Activated T-helper 1 cell treated with anti-CD3 and anti-CD28 coated beads, Interleukin-2, amount 50 U/mL, for 16 hours (primary cell): ENCODE results near the gene SMOC1.
"Not testable (repeated sequence)": the region's sequence is repeated elsewhere in the genome, so short reads cannot be mapped to it uniquely, and the experiment has no call there.

Source experiments
- DNase-seq, 2 donors: peaks; one replicate each; pipeline ENCODE4 v3.0.0-alpha.2; 2020; ENCODE audit warnings: low read depth in 1 of 2, low spot score in 1 of 2

The SMOC1 gene

GRCh38 chr14:69900603-69901002 is 21.4 kb downstream of the SMOC1 start:
- DNase-seq = no peak

DNA sequence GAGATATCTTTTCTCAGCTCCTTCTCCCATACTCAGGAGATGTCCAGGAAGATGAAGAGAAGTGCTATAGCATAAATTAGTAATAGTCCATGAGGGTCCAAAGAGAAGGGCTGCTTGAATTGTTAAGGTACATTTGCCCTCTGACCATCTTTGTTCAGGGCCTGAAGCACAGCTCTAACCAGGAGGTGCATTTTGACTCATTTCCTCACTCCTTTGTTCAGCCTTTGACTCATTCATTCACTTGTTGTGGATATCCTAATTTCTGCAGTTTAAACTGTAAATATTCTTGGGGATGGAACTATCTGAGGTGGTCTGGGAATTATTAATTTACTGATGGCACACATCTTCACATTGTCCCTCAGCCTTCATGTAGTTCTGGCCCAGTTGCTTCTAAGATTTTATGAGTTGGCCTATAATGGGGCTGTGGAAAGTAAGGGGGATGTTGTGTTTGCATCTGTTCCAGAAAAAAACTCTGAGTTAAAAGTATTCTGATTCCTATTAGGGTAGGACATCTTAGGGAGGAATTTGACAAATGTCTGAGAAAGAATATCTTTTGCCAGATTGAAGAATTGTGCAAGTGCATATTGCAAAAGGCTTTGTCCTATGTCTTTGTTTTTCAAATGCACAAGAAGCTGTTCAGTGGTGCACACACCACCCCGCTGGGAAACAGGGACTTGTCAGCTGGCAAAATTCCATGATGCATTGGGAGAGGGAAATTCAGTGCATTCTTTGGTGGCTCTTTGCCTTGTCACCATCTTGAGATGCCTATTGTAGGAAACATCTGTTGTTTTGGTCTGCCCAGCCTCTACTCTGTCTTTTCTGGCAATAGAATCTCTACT is 22.1 kb downstream of the SMOC1 start:
- DNase-seq = no peak

GRCh38 chr14:69903046-69903445 is 23.8 kb downstream of the SMOC1 start:
- DNase-seq = not testable (repeated sequence)

DNA sequence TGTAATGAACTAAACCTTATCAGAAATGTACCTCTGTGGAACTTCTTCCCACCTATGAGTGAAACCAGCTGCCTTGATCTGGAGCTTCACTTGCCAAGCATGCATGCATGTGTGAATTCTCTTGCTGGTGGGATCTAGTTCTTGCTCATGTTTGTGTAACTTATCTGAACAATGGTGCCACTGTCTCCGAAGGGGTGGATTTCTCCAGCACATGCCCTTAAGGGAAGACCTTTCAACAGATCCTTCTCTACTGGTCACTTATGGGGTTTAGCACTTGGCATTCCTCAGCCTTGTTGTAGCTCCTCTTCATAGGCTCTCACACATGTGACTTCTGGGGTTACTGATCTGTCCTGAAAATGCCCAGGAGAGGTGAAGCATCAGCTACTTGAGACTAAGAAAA is 25.0 kb downstream of the SMOC1 start:
- no peak for DNase-seq

DNA sequence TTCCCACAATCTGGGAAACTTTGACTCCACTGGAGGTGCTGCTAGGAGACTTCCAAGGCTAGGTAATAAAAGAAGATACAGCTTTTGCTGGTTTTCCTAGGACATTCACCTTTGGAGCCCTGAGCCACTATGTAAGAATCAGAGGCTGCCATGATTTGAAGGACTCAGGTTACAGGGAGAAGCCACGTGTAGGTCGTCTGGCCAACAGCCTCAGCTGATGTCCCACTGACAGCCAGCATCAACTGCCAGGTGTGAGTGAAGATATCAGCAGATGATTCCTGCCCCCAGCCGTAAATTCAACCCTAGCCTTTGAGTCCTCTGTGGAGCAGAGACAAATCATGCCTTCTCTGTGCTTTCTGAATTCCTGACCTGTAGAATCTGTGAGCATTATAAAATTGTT is 27.0 kb downstream of the SMOC1 start:
- DNase-seq = no peak

- DNase-seq = no peak
These were observed 30.8 kb downstream of the SMOC1 start for GRCh38 chr14:69909826-69910550.

DNA sequence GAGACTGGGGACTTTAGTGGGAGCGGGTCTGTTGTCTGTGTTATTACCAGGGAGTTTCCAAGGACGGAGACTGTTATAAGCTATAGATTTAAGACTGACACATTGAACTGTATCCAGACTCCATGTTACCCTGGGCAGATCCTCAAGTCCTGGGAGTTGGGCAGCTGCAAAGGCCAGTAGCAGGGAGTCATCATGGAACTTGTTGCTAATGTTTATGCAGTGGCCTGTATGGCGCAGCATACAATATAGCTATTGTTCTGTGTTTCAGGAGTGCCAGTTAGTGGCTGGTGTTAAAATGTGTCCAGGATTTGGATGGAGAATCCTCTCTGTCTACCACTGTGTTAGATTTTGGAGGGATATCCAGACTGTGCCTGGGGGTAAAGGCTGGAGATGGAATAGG is 31.7 kb downstream of the SMOC1 start:
- no peak for DNase-seq

DNA sequence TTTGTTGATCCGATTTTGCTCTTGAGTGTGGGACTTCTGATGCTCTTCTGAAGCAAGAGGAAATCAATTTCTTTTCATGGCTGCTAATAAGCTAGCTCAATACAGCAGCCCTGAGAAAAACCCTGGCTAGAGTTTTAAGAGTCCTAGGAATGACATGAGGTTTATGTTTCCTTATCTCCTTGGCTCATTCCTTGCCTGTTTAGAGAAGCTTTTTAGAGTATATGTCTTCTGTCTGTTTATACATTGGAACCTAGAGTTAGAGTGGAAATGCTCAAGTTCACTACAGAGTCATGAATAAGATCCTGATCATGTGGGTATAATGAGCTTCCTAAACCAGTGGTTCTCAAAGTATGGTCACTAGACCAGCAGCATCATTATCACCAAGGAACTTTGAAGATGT is 34.5 kb downstream of the SMOC1 start:
- DNase-seq = no peak

DNA sequence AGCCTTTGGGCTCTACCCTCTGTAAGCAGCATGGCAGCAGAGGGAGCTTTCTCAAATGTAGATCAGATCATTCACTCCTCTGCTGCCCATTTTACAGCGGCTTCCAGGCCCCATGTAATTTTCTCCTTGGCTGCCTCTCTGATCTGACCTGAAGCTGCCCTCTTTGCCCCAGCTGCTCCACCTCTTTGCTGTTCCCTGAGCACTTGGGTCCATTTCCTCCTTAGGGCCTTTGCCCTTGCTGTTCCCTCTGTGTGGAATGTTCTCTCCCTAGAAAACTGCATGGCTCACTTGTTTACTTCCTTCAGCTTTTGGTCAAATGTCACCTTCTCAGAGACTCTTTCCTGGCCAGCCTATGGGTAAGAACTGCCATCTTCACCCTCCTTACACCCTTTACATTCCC is 37.2 kb downstream of the SMOC1 start:
- no peak for DNase-seq

GRCh38 chr14:69917287-69917686 is 38.1 kb downstream of the SMOC1 start:
- DNase-seq = no peak

- DNase-seq = no peak
These were observed 40.6 kb downstream of the SMOC1 start for GRCh38 chr14:69919815-69920214.

GRCh38 chr14:69921052-69921451 is 41.8 kb downstream of the SMOC1 start:
- DNase-seq = no peak

- no peak for DNase-seq
These were observed 43.0 kb downstream of the SMOC1 start for GRCh38 chr14:69922198-69922597.

DNA sequence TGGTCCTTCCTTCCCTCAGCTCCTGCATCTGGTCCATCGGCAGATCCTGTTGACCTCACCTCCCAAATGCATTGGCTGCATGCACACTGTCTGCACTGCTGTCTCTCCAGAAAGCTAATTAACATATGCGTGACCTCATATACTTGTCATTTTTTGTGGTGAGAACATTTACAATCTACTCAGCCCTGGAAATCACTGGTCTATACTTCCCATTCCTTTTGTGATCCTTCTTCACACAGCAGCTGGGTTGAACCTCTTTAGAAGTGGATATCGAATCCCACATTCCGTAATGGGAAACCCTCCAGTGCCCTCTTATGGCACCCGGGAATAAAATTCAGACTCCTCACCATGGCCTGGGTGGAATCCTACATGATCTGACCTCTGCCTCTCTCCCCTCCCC is 45.0 kb downstream of the SMOC1 start:
- DNase-seq = no peak

DNA sequence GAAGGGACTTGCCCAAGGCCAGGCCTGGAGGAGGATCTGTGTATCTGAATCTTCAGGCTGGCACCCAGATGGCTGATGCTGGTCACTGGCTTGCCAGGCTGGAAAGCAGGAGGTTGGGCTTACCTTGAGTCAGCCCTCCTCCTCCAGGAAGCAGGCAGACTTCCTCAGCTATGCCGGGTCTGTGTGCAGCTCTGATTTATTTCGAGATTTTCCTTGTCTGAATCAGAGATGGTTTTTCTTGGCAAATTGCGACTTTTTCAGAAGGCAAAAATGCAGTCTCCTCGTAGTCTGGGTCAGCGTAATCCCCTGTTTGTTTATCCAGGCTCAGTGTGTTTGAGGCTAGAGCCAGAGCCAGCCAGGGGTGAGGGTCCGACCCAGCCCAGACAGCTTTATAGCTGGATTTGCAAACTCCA is 48.9 kb downstream of the SMOC1 start:
- no peak for DNase-seq

DNA sequence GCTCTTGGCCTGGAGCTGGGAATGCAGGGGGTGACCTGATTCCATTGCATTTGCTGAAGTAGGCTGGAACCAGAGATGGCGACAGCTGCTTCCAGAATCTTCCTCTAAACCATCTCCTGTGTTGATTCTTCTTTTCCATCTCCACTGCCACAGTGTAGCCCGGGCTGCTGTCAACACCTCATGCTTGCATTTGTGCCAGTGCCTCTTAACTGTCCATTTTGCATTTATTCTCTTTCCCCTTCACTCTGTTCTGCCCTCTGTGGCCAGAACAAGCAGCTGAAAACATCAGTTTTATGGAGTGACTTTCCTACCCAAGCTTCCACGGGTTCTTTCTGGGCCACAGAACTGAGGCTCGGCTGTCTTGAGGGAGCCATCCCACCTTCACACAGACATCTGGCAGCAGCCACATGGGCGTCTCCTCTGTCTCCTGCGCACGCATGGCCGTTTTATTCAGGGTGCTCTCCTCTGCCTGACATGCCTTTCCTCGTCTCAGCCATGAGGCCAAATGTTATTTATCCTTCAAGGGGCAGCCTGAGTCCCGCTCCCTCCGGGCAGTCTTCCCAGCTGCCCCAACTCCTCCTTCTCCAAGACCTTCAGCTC is 51.7 kb downstream of the SMOC1 start:
- no peak for DNase-seq

DNA sequence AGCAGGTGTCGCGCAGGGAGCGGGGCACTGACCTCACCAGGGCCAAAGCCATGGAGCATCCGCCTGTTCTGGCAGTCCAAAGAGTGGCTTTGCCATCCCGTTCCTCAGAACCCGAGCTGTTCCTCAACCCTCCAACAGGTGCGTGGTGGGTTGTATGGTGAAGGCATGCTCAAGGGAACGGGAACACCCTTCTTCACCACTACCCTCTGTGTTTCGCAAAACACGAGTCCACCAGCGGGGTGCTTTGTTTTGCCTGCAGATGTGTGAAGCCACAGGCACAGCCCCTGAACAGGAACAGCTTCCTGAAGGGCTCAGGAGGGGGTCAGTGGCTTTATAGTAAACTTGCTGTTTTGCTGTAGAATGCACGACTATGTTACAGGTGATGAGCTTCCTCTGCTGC is 52.7 kb downstream of the SMOC1 start:
- DNase-seq = no peak

DNA sequence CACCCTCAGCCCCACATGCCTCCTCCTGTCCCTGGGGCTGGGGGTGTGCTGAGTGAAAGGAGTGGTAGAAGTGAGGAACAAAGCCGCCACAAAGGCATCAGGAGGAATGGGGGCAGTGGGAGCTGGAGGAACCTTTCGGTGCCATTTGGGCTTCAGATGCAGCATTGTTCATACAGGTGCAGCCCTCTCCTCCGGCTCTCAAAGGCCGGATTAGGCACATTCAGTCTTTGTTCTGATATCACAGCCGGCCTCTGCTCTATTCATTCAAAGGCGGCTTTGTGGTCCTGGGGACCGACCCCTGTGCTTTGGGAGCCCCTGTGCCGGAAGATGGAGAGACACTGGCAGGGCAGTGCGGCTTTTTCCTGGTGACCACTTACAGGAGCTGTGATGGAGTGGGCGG is 53.2 kb downstream of the SMOC1 start:
- DNase-seq = no peak

DNA sequence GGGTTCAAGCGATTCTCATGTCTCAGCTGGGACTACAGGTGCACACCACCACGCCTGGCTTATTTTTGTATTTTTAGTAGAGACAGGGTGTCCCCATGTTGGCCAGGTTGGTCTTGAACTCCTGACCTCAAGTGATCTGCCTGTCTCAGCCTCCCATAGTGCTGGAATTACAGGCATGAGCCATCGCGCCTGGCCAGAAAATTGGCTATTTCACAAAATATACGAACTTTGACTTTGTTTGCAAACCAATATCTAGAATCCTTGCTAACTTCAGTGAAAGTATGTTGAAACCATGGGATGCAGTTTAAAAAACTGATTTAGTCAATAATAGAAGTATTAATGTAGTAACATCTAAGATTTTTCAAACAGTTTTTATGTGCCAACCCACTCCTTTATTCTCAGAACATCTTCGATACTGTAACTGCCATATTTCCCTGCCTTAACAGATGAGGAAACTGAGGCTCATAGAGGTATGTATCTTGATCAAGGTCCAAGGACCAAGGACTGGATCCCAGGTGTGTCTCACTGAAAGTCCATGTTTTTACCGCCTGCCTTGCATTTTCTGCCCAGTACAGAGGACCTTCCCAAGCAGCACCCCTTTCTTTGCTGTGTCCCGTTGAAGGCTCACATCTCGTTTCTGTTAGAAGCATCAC is 54.5 kb downstream of the SMOC1 start:
- DNase-seq = no peak

DNA sequence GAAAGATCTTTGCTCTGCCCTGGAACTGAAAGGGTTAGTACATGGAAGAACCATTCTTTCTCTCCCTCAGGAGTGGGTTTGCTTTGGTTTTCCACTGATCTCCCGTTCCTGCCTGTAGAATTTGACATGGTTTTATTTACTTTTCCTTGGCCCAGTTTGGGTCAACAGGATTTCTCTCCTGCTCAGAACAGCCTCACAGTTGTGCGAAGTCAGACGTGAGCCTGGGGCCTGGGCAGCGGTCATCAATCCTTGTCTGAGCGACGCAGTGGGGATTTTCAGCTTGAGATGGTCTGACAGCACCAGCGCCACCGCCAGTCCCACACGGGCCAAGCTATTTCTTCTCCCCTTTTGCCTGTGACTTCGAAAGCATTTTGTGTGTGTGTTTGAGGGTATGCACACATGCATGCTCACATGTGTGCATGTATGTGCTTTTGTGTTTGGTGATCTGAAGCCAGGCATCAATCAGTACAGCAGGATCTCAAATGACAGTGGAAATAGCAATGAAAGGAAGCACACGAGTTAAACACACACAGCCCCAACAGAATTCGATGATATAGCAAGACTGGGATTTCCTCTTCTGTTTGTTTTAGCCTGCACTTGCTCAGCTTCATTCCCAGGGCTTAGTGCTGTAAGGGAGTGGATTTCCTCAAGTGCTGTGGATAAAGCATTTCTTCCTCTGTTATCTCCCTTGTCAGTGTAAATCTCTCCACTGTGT is 58.3 kb downstream of the SMOC1 start:
- no peak for DNase-seq

- no peak for DNase-seq
These were observed 59.5 kb downstream of the SMOC1 start for GRCh38 chr14:69938751-69939150.
